ENCODE measurements around the gene OMP.

OMP gene

DNA sequence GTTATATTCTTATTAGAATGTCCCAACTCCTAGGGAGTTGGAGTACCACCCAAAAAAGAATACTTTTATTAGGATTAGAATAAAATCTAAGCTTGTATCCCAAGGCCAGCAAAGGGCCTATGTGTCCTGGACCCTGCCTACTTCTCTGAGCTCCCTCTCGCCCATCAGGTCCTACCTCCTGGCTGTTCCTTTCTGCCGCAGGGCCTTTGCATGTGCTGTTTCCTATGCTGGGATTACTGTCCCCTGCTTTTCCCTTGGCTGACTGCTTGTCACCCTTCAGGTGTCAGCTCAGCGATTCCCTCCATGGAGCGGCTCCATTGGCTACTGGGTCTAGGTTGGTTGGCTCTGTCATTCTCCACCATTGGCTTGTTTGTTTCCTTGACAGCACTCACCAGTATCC lies 38.8 kb downstream of the OMP start:
- DNase-seq (ENCODE audit: low spot score), result no peak
- TF ChIP-seq, protein P1, sequence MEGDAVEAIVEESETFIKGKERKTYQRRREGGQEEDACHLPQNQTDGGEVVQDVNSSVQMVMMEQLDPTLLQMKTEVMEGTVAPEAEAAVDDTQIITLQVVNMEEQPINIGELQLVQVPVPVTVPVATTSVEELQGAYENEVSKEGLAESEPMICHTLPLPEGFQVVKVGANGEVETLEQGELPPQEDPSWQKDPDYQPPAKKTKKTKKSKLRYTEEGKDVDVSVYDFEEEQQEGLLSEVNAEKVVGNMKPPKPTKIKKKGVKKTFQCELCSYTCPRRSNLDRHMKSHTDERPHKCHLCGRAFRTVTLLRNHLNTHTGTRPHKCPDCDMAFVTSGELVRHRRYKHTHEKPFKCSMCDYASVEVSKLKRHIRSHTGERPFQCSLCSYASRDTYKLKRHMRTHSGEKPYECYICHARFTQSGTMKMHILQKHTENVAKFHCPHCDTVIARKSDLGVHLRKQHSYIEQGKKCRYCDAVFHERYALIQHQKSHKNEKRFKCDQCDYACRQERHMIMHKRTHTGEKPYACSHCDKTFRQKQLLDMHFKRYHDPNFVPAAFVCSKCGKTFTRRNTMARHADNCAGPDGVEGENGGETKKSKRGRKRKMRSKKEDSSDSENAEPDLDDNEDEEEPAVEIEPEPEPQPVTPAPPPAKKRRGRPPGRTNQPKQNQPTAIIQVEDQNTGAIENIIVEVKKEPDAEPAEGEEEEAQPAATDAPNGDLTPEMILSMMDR (IDR thresholded peaks at IDR 0.05), result no peak
- H3K4me3 ChIP-seq, result no peak overlapping the region
- H3K27ac ChIP-seq, result no peak overlapping the region

DNA sequence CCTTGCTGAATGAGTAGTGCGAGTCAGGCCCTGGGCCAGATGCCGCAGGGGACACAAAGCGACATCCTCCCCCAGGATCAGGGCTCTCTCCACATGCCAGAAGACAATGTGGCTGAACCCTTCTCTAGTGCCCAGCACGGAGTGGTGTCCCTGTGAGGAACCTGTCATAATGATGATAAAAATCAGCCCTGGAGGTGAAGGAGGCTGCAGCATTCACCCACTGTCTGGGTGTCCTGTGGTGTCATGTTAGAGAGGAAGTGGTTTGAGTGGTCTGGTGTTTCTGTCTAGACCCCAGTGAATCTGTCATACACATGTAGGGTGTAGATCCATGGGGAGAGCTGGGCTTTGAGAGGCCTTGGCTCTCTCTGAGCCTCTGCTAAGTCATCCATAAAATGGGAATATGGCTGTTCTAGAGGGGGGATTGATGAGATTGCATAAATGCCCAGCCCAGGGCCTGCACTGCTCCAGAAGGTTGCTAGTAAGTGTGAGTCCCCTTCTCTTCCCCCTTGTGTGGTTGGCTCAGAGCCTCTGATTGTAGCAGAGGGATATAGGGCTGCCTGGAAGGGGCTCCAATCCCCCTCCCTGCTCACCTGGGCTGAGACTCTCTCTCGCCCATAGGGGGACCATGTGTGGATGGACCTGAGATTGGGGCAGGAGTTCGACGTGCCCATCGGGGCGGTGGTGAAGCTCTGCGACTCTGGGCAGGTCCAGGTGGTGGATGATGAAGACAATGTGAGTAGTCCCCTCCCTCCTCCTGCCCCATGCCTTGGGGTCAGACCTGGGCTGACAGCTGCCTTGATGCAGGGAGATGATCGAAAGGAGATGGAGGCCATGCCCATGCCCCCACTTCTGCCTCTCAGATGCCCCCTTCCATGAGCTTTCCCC lies 39.7 kb downstream of the OMP start:
- Histone ChIP-seq H3K4me3 (no peak overlapping the region), H3K27ac (no peak overlapping the region)
- DNase-seq (ENCODE audit: low spot score), result no peak
- TF ChIP-seq, protein P1 (IDR thresholded peaks at IDR 0.05), result no peak

DNA sequence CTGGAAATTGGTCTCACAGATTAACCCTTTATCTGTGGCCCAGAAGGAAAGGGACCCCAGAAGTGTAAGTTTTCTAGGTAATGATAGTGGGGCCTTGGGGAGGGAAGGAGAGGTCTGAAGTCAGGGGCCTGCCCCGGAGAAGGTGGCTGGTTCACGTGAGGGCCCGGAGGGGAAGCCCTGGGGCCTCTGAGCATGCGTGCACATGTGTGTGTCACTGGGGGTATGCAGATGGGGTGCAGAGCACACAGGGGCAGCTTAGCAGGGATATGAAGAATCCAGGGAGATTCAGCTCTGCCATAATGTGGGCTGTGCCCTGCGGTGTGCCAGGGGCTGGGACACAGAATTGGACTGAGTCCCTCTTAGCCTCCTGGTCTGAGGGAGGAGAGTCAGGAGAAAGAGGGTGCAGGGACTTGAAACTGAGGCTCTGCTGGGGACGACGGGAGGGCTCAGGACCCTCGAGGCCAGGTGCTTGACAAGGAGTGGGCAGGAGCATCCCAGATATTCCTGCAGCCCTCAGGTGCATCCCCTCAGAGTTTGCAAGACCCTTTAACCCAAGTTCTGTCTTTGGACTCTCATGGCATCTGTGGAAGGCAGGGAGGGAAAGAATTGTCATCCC lies 40.9 kb downstream of the OMP start:
- DNase-seq (ENCODE audit: low spot score), result no peak
- Histone ChIP-seq H3K4me3 (no peak overlapping the region), H3K27ac (no peak overlapping the region)
- TF ChIP-seq, protein P1 (IDR thresholded peaks at IDR 0.05), result no peak

DNA sequence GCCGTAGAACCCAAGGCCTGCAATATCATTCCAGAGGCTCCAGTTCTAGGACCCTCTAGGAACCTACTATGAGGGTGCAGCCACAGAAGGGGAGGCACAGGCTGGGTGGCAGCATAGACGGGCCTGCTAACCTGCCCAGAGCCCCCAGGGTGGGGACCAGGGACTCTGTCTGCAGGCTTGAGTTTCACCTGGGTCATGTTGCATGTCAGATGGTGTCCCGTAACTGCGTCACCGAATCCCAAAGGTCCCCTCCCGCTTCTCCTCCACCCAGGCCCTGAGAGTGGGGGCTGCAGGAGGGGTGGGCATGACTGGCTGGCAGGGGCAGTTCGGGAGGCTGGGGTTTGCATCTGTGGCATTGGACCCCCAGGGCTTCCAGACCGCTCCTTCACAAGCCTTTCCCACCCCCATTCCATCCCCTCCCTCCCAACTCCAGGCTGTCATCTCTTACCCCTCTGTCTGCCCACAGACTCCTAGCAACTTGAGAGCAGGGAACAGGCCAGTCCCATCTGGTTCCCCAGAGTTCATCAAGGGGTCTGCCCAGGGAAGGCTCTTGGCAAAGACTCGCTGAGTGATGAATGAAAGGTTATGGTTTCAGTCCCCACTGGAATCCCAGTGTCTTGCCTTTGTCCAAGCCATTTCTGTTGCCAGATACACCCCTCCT lies 41.7 kb downstream of the OMP start:
- Histone ChIP-seq H3K27ac (no peak overlapping the region), H3K4me3 (no peak overlapping the region)
- TF ChIP-seq, protein P1 (IDR thresholded peaks at IDR 0.05), result no peak
- DNase-seq (ENCODE audit: low spot score), result no peak

DNA sequence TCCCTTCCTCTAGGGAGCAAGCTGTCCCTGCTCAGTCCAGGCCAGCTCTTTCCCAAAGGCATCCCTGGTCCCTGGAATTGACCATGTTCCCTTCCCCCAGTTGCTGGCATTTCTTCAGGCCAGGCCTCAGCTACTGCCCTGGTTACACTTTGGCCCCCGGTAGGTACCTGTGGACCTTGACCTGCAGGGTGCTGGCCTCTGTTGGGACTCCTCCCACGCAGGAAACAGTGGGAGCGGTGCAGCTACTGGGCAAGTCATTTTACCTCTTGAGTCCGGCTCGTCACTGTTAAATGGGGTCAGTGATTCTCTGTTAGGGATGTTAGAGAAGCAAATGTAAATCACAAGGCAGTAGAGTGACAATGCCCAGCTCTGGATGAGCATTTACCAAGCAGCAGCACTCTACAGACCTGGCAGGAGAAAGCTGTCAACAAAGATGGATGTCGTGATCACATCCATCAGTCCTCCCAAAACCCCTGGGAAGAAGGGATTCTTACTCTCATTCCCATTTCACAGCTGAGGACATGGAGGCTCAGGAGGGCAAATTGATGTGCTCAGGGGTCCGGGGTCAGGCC lies 42.3 kb downstream of the OMP start:
- no peak overlapping the region for H3K4me3 ChIP-seq
- DNase-seq (ENCODE audit: low spot score), result no peak
- TF ChIP-seq, protein P1 (IDR thresholded peaks at IDR 0.05), result no peak
- no peak overlapping the region for H3K27ac ChIP-seq

DNA sequence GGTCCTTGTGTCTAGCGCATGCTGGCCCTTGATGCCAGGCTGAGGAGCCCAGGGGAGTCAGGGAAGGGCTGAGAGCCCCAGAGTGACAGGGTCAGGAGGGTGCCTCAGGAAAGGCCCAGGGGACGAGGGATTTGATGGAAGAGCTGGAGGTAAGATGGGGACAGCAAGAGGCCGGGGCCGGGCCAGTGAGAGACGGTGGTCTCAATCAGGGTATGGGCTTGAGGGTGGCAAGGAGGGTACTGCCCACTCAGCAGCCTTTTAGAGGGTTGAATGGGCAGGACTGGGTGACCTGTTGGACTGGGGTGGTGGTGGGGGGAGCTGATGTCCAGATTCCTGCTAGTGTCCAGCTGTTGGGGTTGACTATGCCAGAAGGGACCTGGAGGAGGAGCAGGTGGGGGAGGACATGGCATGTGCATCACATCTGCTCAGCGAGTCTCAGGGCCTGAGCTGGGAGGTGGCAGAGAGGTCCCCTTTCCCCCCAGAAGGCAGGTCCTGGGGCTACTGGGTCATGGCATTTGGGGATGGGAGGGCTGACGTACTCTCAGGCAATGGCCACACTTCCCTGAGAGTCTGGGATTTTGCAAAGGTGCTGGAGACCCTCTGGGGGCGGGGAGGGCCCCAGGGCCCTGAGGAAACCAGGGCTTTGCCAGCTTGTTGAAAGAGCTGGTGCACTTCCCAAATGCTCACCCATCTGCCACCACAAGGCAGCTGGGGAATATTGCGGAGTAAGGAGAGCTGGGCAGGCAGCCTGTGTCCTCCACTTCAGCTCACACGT lies 43.8 kb downstream of the OMP start:
- Histone ChIP-seq H3K27ac (no peak overlapping the region), H3K4me3 (no peak overlapping the region)
- DNase-seq (ENCODE audit: low spot score), result no peak
- TF ChIP-seq, protein P1 (IDR thresholded peaks at IDR 0.05), result no peak
